Mucosa of gallbladder (tissue), 1 donor: Measurements from ENCODE around the gene PLK3. TPM values are rescaled to one million over a fixed set of nuclear protein-coding genes. Genes with fewer than 3 reads are reported as not detected.

ENCODE experiments used
- total RNA-seq: library from RNA; stranded (reverse); gene quantifications from one replicate; pipeline ENCODE4 v1.2.1, GENCODE V29; 2021
- donor health status: DM: no; HTN: no; CAD: no.

Gene PLK3
- total RNA-seq, 1 donor from 2014 or later: 14.7 TPM

Other genes with a start within 250 kb of the PLK3 start
- gene TMEM53, start 125.9 kb upstream of the PLK3 start, total RNA-seq: 21.0 TPM
- 3.7 TPM for gene ARMH1, start 125.7 kb upstream of the PLK3 start, total RNA-seq
- not detected for gene RNU5D-1, start 69.2 kb upstream of the PLK3 start, total RNA-seq
- gene KIF2C, start 60.5 kb upstream of the PLK3 start, total RNA-seq: 1.6 TPM
- gene RPS8, start 24.8 kb upstream of the PLK3 start, total RNA-seq: 1,176 TPM
- gene BEST4, start 12.2 kb upstream of the PLK3 start, total RNA-seq: 0.37 TPM
- not detected for gene DYNLT4, start 7.0 kb downstream of the PLK3 start, total RNA-seq
- gene BTBD19, start 8.1 kb downstream of the PLK3 start, total RNA-seq: 7.8 TPM
- 1.9 TPM for gene PTCH2, start 42.9 kb downstream of the PLK3 start, total RNA-seq
- gene EIF2B3, start 186.2 kb downstream of the PLK3 start, total RNA-seq: 19.3 TPM
- 59.6 TPM for gene HECTD3, start 210.9 kb downstream of the PLK3 start, total RNA-seq
- gene UROD, start 211.9 kb downstream of the PLK3 start, total RNA-seq: 53.5 TPM